Loucy (cell line): Measurements from ENCODE around the gene ZNF524.

Experiments used
- H2AFZ ChIP-seq: fragments of 200-600 bp; sonication (generic); 2 replicates; pipeline ENCODE4 v1.6.0; 2016; ENCODE audit warnings: antibody characterized with exemption, mild to moderate bottlenecking, low read length, moderate library complexity
- H3F3A ChIP-seq: fragments of 200-600 bp; 2 replicates; pipeline ENCODE4 v1.6.0; 2016; ENCODE audit warnings: antibody characterized with exemption, low read depth, mild to moderate bottlenecking
- H3K27me3 ChIP-seq: fragments of 200-600 bp; sonication (generic); 2 replicates; pipeline ENCODE4 v1.6.1; 2014; ENCODE audit warnings: low read length, mild to moderate bottlenecking; ENCODE audit not compliant: insufficient read depth, poor library complexity, severe bottlenecking
- H3K36me3 ChIP-seq: fragments of 200-600 bp; sonication (generic); 2 replicates; pipeline ENCODE4 v1.6.1; 2016; ENCODE audit warnings: low read length; ENCODE audit not compliant: insufficient read depth
- H3K4me1 ChIP-seq: fragments of 200-600 bp; sonication (generic); 2 replicates; pipeline ENCODE4 v1.5.1; 2014; ENCODE audit warnings: low read length, mild to moderate bottlenecking; ENCODE audit not compliant: insufficient read depth, poor library complexity, severe bottlenecking
- H3K4me2 ChIP-seq: fragments of 200-600 bp; sonication (generic); 2 replicates; pipeline ENCODE4 v1.6.0; 2014; ENCODE audit warnings: antibody characterized with exemption, low read length, low read depth, mild to moderate bottlenecking; ENCODE audit not compliant: poor library complexity, severe bottlenecking
- H3K4me3 ChIP-seq: fragments of 200-600 bp; sonication (generic); 2 replicates; pipeline ENCODE4 v1.5.1; 2014; ENCODE audit warnings: low read length, mild to moderate bottlenecking, mixed read lengths; ENCODE audit not compliant: poor library complexity, severe bottlenecking
- H3K79me2 ChIP-seq: fragments of 200-600 bp; sonication (generic); 2 replicates; pipeline ENCODE4 v1.6.1; 2014; ENCODE audit warnings: low read length; ENCODE audit not compliant: insufficient read depth
- H3K9ac ChIP-seq: fragments of 200-600 bp; sonication (generic); 2 replicates; pipeline ENCODE4 v1.6.0; 2014; ENCODE audit warnings: mild to moderate bottlenecking, low read depth, low read length, moderate library complexity; ENCODE audit not compliant: poor library complexity, severe bottlenecking
- H3K9me2 ChIP-seq: fragments of 200-600 bp; sonication (generic); replicated peaks from 2 replicates; pipeline ENCODE4 v1.6.1; 2016; ENCODE audit warnings: low read depth, low read length, mixed read lengths
- H3K9me3 ChIP-seq: fragments of 200-600 bp; sonication (generic); 2 replicates; pipeline ENCODE4 v1.6.1; 2014; ENCODE audit warnings: mild to moderate bottlenecking, antibody characterized with exemption, low read length, low read depth; ENCODE audit not compliant: insufficient read depth
- H4K20me1 ChIP-seq: fragments of 200-600 bp; sonication (generic); 2 replicates; pipeline ENCODE4 v1.6.0; 2014; ENCODE audit warnings: antibody characterized with exemption, low read length, mild to moderate bottlenecking; ENCODE audit not compliant: insufficient read depth, poor library complexity, severe bottlenecking
- CTCF ChIP-seq: fragments of 200-600 bp; sonication (generic); conservative IDR thresholded peaks from 2 replicates; pipeline ENCODE4 v1.5.1; 2014; ENCODE audit warnings: mild to moderate bottlenecking, antibody characterized with exemption, low read length
- EZH2phosphoT487 ChIP-seq: fragments of 200-600 bp; IDR thresholded peaks from 2 replicates; pipeline ENCODE4 v1.6.1; 2018; ENCODE audit warnings: antibody characterized with exemption, mild to moderate bottlenecking, moderate library complexity, borderline replicate concordance

ZNF524 gene

GRCh38 chr19:55650126-55650557, 50.1 kb downstream of the ZNF524 start:
- no peaks in the 10 kb centered on the region for H3K9me2 ChIP-seq
- no peak for TF ChIP-seq CTCF
- TF ChIP-seq EZH2phosphoT487, result no peak
- H3K27me3 ChIP-seq, result peaks cover 3% of the 10 kb centered on the region
- peaks cover 29% of the 10 kb centered on the region; the same call in 1 of the 2 replicates for H3K79me2 ChIP-seq
- H3K4me2 ChIP-seq, result no peak overlapping the region
- peaks cover 10% of the 10 kb centered on the region for H3K4me1 ChIP-seq
- H3K4me3 ChIP-seq, result no peak overlapping the region
- H3F3A ChIP-seq, result no peaks in the 10 kb centered on the region
- H4K20me1 ChIP-seq, result no peaks in the 10 kb centered on the region
- H3K36me3 ChIP-seq, result no peaks in the 10 kb centered on the region
- H2AFZ ChIP-seq, result no peak overlapping the region
- H3K9me3 ChIP-seq, result no peaks in the 10 kb centered on the region
- H3K9ac ChIP-seq, result no peak overlapping the region

- no peak overlapping the region for H3K9ac ChIP-seq
- H3K9me3 ChIP-seq, result no peaks in the 10 kb centered on the region
- no peaks in the 10 kb centered on the region for H3K9me2 ChIP-seq
- peaks cover 10% of the 10 kb centered on the region for H3K4me1 ChIP-seq
- H3K27me3 ChIP-seq, result peaks cover 4% of the 10 kb centered on the region
- no peaks in the 10 kb centered on the region for H3K36me3 ChIP-seq
- peaks cover 3% of the 10 kb centered on the region for H4K20me1 ChIP-seq
- H3K4me3 ChIP-seq, result no peak overlapping the region
- no peaks in the 10 kb centered on the region for H3F3A ChIP-seq
- peaks cover 29% of the 10 kb centered on the region for H3K79me2 ChIP-seq
- no peak overlapping the region for H3K4me2 ChIP-seq
- H2AFZ ChIP-seq, result no peak overlapping the region
- no peak for TF ChIP-seq CTCF
- no peak for TF ChIP-seq EZH2phosphoT487
Observed at GRCh38 chr19:55650602-55651230, 50.6 kb downstream of the ZNF524 start.

- Histone ChIP-seq H3K9me3 (no peaks in the 10 kb centered on the region), H3K9me2 (no peaks in the 10 kb centered on the region), H3K9ac (no peak overlapping the region), H3K4me2 (no peak overlapping the region), H3K36me3 (no peaks in the 10 kb centered on the region), H4K20me1 (peaks cover 8% of the 10 kb centered on the region), H3K4me1 (peaks cover 10% of the 10 kb centered on the region), H2AFZ (no peak overlapping the region), H3K4me3 (no peak overlapping the region), H3K27me3 (peaks cover 4% of the 10 kb centered on the region), H3K79me2 (peaks cover 34% of the 10 kb centered on the region), H3F3A (no peaks in the 10 kb centered on the region)
- TF ChIP-seq CTCF (no peak), EZH2phosphoT487 (no peak)
Observed at GRCh38 chr19:55651236-55651635, 51.1 kb downstream of the ZNF524 start.
